ENCODE results near the gene ANK2.
A peak's percentile ranks its signal among the peaks of the same experiment; 100 is the strongest.

Gene ANK2

GRCh38 chr4:113335746-113336145, 286.3 kb downstream of the ANK2 start:
- no peak for DNase-seq (ENCODE audit: low read depth, low spot score)

GRCh38 chr4:113336556-113336955, 287.1 kb downstream of the ANK2 start:
- DNase-seq (ENCODE audit: low read depth, low spot score) = no peak

GRCh38 chr4:113339430-113339813, 290.0 kb downstream of the ANK2 start:
- DNase-seq (ENCODE audit: low read depth, low spot score) = peak; percentile 35

- no peak for DNase-seq (ENCODE audit: low read depth, low spot score)
Measured at GRCh38 chr4:113344100-113344499, 294.6 kb downstream of the ANK2 start.

- DNase-seq (ENCODE audit: low read depth, low spot score) = peak; percentile 19
Measured at GRCh38 chr4:113347245-113347644, 297.8 kb downstream of the ANK2 start.

- DNase-seq (ENCODE audit: low read depth, low spot score) = no peak
Measured at GRCh38 chr4:113349430-113349829, 300.0 kb downstream of the ANK2 start.

- DNase-seq (ENCODE audit: low read depth, low spot score) = peak; percentile 57
Measured at GRCh38 chr4:113350576-113350975, 301.1 kb downstream of the ANK2 start.

GRCh38 chr4:113355550-113356371, 306.3 kb downstream of the ANK2 start:
- peak; percentile 89 for DNase-seq (ENCODE audit: low read depth, low spot score)

- DNase-seq (ENCODE audit: low read depth, low spot score) = no peak
Measured at GRCh38 chr4:113356453-113356852, 307.0 kb downstream of the ANK2 start.

GRCh38 chr4:113358784-113359183, 309.3 kb downstream of the ANK2 start:
- no peak for DNase-seq (ENCODE audit: low read depth, low spot score)

- DNase-seq (ENCODE audit: low read depth, low spot score) = no peak
Measured at GRCh38 chr4:113365377-113365776, 315.9 kb downstream of the ANK2 start.

- peak; percentile 15 for DNase-seq (ENCODE audit: low read depth, low spot score)
Measured at GRCh38 chr4:113368056-113368455, 318.6 kb downstream of the ANK2 start.

GRCh38 chr4:113371111-113371510, 321.7 kb downstream of the ANK2 start:
- no peak for DNase-seq (ENCODE audit: low read depth, low spot score)

GRCh38 chr4:113375964-113376666, 326.7 kb downstream of the ANK2 start:
- no peak for DNase-seq (ENCODE audit: low read depth, low spot score)

- no peak for DNase-seq (ENCODE audit: low read depth, low spot score)
Measured at GRCh38 chr4:113378836-113379235, 329.4 kb downstream of the ANK2 start.

- DNase-seq (ENCODE audit: low read depth, low spot score) = no peak
Measured at GRCh38 chr4:113382704-113383103, 333.3 kb downstream of the ANK2 start.

- DNase-seq (ENCODE audit: low read depth, low spot score) = peak; percentile 79
Measured at GRCh38 chr4:113383111-113383785, 333.8 kb downstream of the ANK2 start.

GRCh38 chr4:113384600-113384999, 335.1 kb downstream of the ANK2 start:
- peak; percentile 61 for DNase-seq (ENCODE audit: low read depth, low spot score)

- no peak for DNase-seq (ENCODE audit: low read depth, low spot score)
Measured at GRCh38 chr4:113385281-113385899, 335.9 kb downstream of the ANK2 start.

- DNase-seq (ENCODE audit: low read depth, low spot score) = no peak
Measured at GRCh38 chr4:113389160-113389559, 339.7 kb downstream of the ANK2 start.

GRCh38 chr4:113390850-113391249, 341.4 kb downstream of the ANK2 start:
- DNase-seq (ENCODE audit: low read depth, low spot score) = no peak

GRCh38 chr4:113394108-113394729, 344.8 kb downstream of the ANK2 start:
- no peak for DNase-seq (ENCODE audit: low read depth, low spot score)

All from astrocyte of the hippocampus (primary cell).